Endothelial cell of umbilical vein (primary cell): ENCODE results near the gene EID3. TPM values are rescaled to one million over a fixed set of nuclear protein-coding genes. Genes with fewer than 3 reads are reported as not detected.

ENCODE experiments used
- BruUV-seq: library from RNA; stranded (reverse); fragments of 400-500 nt; replicated peaks from 2 replicates; lab custom pipeline; 2021; lab: Mats Ljungman, UMichigan
- CTCF ChIA-PET: fragments of 300-600, 350-600 bp; sonication (Branson Sonifier 250); formaldehyde crosslinking; loops from one replicate; lab custom pipeline; 2021; ENCODE audit warnings: antibody characterized with exemption, inconsistent platforms; lab: Charles Lee
- POLR2A ChIA-PET: fragments of 300-600, 350-600 bp; sonication (Branson Sonifier 250); formaldehyde crosslinking; loops from one replicate; lab custom pipeline; 2021; ENCODE audit warnings: antibody characterized with exemption, inconsistent platforms; lab: Charles Lee
- DNase-seq: peaks from one replicate; pipeline ENCODE4 v3.0.0-alpha.2; 2011; ENCODE audit warnings: low read depth, low spot score
- FAIRE-seq: peaks from 2 replicates; lab custom pipeline; 2011; peaks lifted over from hg19 to GRCh38; lab: Jason Lieb, UNC
- H2AFZ ChIP-seq: 2 replicates; pipeline ENCODE4 v1.6.0; 2012; ENCODE audit warnings: low read depth, low read length, control low read depth, inconsistent platforms
- H3K27ac ChIP-seq: 2 replicates; pipeline ENCODE4 v1.5.1; 2011; ENCODE audit warnings: low read depth, mild to moderate bottlenecking, control low read depth, low read length, moderate library complexity; ENCODE audit not compliant: insufficient read depth
- H3K27me3 ChIP-seq, 2 experiments: 2 replicates each; pipeline versions ENCODE4 v1.6.0 to v1.6.1; 2011; ENCODE audit warnings: low read length in 2 of 2, mixed read lengths in 1 of 2; ENCODE audit not compliant: control insufficient read depth in 2 of 2, insufficient read depth in 2 of 2
- H3K36me3 ChIP-seq, 2 experiments: 2 replicates in 1 of 2; 3 replicates in 1 of 2; pipeline ENCODE4 v1.5.1; 2011; ENCODE audit warnings: low read length in 2 of 2, mild to moderate bottlenecking in 1 of 2, moderate library complexity in 1 of 2; ENCODE audit not compliant: control insufficient read depth in 2 of 2, insufficient read depth in 2 of 2; ENCODE audit errors: extremely low read depth in 1 of 2
- H3K4me1 ChIP-seq: 3 replicates; pipeline ENCODE4 v1.5.1; 2011; ENCODE audit warnings: mild to moderate bottlenecking, low read length; ENCODE audit not compliant: control insufficient read depth, insufficient read depth; ENCODE audit errors: extremely low read depth
- H3K4me2 ChIP-seq: 2 replicates; pipeline ENCODE4 v1.6.1; 2011; ENCODE audit warnings: low read length, control low read depth, mixed read lengths; ENCODE audit not compliant: insufficient read depth
- H3K4me3 ChIP-seq, 3 experiments: fragments of 200-600 bp in 1 of 3; sonication (generic), shearing (Covaris generic) in 1 of 3; replicated peaks in 1 of 3; 2 replicates each; pipeline ENCODE4 v1.5.1; 2011 to 2016; ENCODE audit warnings: control low read depth in 3 of 3, low read length in 3 of 3, mild to moderate bottlenecking in 2 of 3, inconsistent platforms in 1 of 3, low read depth in 1 of 3, moderate library complexity in 1 of 3; ENCODE audit not compliant: insufficient read depth in 1 of 3
- H3K79me2 ChIP-seq: 2 replicates; pipeline ENCODE4 v1.6.0; 2012; ENCODE audit warnings: low read length, inconsistent platforms; ENCODE audit not compliant: control insufficient read depth, insufficient read depth
- H3K9ac ChIP-seq: replicated peaks from 2 replicates; pipeline ENCODE3; 2011; ENCODE audit warnings: low read length, control low read depth; ENCODE audit not compliant: insufficient read depth; ENCODE audit errors: extremely low read depth
- H3K9me1 ChIP-seq: replicated peaks from 3 replicates; pipeline ENCODE4 v1.6.0; 2011; ENCODE audit warnings: mild to moderate bottlenecking, low read length; ENCODE audit not compliant: control insufficient read depth, insufficient read depth; ENCODE audit errors: extremely low read depth
- H3K9me3 ChIP-seq: replicated peaks from 2 replicates; pipeline ENCODE4 v1.5.1; 2012; ENCODE audit warnings: low read length, inconsistent platforms; ENCODE audit not compliant: control insufficient read depth, insufficient read depth
- H4K20me1 ChIP-seq: replicated peaks from 2 replicates; pipeline ENCODE3; 2011; ENCODE audit warnings: mild to moderate bottlenecking, low read length; ENCODE audit not compliant: control insufficient read depth, insufficient read depth; ENCODE audit errors: extremely low read depth
- FOS ChIP-seq: IDR thresholded peaks from 2 replicates; pipeline ENCODE4 v1.6.1; 2011; ENCODE audit warnings: mild to moderate bottlenecking, low read length, moderate library complexity, borderline replicate concordance; ENCODE audit not compliant: insufficient read depth
- GATA2 ChIP-seq: IDR thresholded peaks from 2 replicates; pipeline ENCODE4 v1.7.0; 2011; ENCODE audit warnings: low read depth, mild to moderate bottlenecking, moderate library complexity, mixed read lengths, low read length; ENCODE audit not compliant: insufficient read length, insufficient read depth
- MYC ChIP-seq: IDR thresholded peaks from one replicate; pipeline ENCODE4 v1.6.1; 2011; ENCODE audit warnings: mild to moderate bottlenecking, low read depth, low read length
- POLR2A ChIP-seq: IDR thresholded peaks from 2 replicates; pipeline ENCODE4 v1.6.1; 2012; ENCODE audit warnings: low read depth, mild to moderate bottlenecking, control low read depth, low read length
- POLR2AphosphoS5 ChIP-seq: IDR thresholded peaks from 2 replicates; pipeline ENCODE4 v1.6.1; 2012; ENCODE audit warnings: low read depth, mild to moderate bottlenecking, control low read depth, low read length, moderate library complexity; ENCODE audit not compliant: insufficient read depth
- dilution Hi-C: fragments of 300-500 bp; cut with MboI; formaldehyde crosslinking; loops from one replicate; pipeline ENCODE4 v1.15.0; 2019; ENCODE audit warnings: low sequenced_read_pairs; ENCODE audit not compliant: extremely low pct_ligation_motif_present
- intact Hi-C: fragments of 100-400 bp; cut with micrococcal nuclease; formaldehyde crosslinking; loops from one replicate; pipeline ENCODE4 v1.10.0; 2022
- polyA plus RNA-seq, 4 experiments: library from polyadenylated mRNA; depleted of rRNA in 3 of 4; stranded (reverse) in 3 of 4; unstranded in 1 of 4; fragments of >200 nt; gene quantifications; 2 replicates each; pipeline versions ENCODE4 v1.2.1 to v1.2.3, GENCODE V29; 2011 to 2012; ENCODE audit warnings: missing spikeins in 1 of 4
- total RNA-seq: library from RNA; stranded (reverse); gene quantifications from 2 replicates; pipeline ENCODE4 v1.2.3, GENCODE V29; 2021
- TF ChIP-seq, protein P1 (sequence below): IDR thresholded peaks from 2 replicates; pipeline ENCODE4 v1.6.1; 2011; ENCODE audit not compliant: insufficient read depth, insufficient read length

The EID3 gene
- total and polyA plus RNA-seq, 2 donors (not counting 3 experiments of a cell fraction or from before 2014, with no cell fraction given), result 1.5 to 14.5 TPM

DNA sequence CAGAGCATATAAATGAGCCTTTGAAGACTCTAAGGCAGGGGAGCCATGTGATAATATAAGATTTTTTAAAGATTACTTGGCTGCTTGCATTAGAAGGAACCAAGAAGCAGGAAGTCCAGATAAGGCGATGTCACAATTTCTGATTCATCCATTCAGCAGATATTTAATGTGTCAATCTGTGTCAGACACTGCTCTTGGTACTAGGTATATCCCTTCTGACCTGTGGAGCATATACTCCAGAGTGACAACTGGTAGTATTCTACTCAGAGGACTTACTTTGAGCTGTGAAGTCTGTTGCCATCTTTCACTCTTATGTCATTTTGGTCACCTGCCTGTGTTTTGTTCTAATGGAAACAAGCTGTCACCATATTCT lies 10.7 kb downstream of the EID3 start:
- no peak overlapping the region for H3K4me3 ChIP-seq
- no peak overlapping the region for H3K4me2 ChIP-seq
- TF ChIP-seq MYC (no peak), POLR2A (no peak), POLR2AphosphoS5 (peak; percentile 22)
- H3K79me2 ChIP-seq, result peaks cover 96% of the 10 kb centered on the region
- FAIRE-seq, result no peak
- dilution Hi-C loops (no loop called here), intact Hi-C loops (no loop called here)
- DNase-seq, result no peak
- CTCF ChIA-PET, result interaction anchor here (1.2 kb wide), 1 partner anchor 95 kb away, joined by 4 read pairs; no protein-coding TSS in a partner anchor
- no peaks in the 10 kb centered on the region for H3K27me3 ChIP-seq
- peaks cover 11% of the 10 kb centered on the region for H3K4me1 ChIP-seq
- POLR2A ChIA-PET, result no interaction called here
- H3K36me3 ChIP-seq, result peaks cover 22 to 66% of the 10 kb centered on the region in 2 experiments
- no peaks in the 10 kb centered on the region for H3K9me3 ChIP-seq
- no peak overlapping the region for H3K9ac ChIP-seq
- no TSS peak for BruUV-seq
- peaks cover 18% of the 10 kb centered on the region for H4K20me1 ChIP-seq
- no peak overlapping the region for H2AFZ ChIP-seq
- H3K9me1 ChIP-seq, result no peaks in the 10 kb centered on the region
- H3K27ac ChIP-seq, result no peak overlapping the region

DNA sequence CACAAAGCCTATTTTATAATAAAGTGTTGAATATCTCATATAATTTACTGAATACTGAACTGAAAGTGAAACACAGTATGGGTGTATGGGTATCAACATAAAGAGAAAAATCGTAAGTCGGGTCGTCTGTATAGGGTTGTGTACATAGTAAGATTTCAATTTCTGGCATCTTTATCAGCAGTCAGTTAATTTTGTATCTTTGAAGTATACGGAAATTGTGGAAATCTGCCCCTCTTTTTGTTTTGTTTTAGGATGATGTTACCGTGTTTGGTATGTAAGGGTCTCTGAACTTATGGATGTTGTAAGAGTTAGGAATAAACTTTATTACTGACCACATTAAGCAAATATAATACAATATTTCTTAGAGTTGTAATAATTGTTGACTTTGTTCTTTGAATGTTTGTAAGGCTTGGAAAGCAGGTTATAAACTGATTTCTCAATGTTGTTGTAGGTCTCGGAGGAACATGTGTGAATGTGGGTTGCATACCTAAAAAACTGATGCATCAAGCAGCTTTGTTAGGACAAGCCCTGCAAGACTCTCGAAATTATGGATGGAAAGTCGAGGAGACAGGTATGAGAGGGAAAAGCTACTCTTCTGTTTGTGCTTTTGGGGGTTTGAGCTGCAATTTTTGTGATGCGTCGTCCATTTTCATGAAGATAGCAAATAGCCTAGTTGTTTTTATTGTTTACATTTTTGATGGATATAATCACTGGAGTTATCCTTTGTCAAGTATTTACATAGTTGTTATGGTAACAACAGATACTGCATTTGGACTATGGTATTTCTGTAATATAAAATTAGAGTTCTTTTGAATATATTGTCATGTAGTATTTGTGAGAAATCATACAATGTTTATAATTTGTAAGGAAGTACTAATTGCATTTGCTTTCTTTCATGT lies 12.0 kb downstream of the EID3 start:
- no peak for TF ChIP-seq FOS
- TF ChIP-seq GATA2, result no peak
- no peak for TF ChIP-seq POLR2A
- TF ChIP-seq, protein P1, sequence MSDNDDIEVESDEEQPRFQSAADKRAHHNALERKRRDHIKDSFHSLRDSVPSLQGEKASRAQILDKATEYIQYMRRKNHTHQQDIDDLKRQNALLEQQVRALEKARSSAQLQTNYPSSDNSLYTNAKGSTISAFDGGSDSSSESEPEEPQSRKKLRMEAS, result no peak
- peak; percentile 25 for TF ChIP-seq POLR2AphosphoS5
- ChIA-PET POLR2A (interaction anchor here (0.6 to 1.6 kb wide), 2 partner anchors 16 to 28 kb away, joined by 3 to 4 read pairs; no protein-coding TSS in a partner anchor), CTCF (interaction anchor here (1.0 kb wide), 1 partner anchor 552 kb away, joined by 3 read pairs; no protein-coding TSS in a partner anchor)
- H3K79me2 ChIP-seq, result peaks cover 95% of the 10 kb centered on the region
- intact Hi-C loops (no loop called here), dilution Hi-C loops (no loop called here)
- no peak overlapping the region for H3K27ac ChIP-seq
- no peaks in the 10 kb centered on the region for H3K27me3 ChIP-seq
- no peak overlapping the region for H3K4me2 ChIP-seq
- H3K9ac ChIP-seq, result no peak overlapping the region
- DNase-seq (no peak), FAIRE-seq (no peak)
- no peaks in the 10 kb centered on the region for H3K9me3 ChIP-seq
- H3K4me1 ChIP-seq, result peaks cover 10% of the 10 kb centered on the region
- H2AFZ ChIP-seq, result no peak overlapping the region
- BruUV-seq, result no TSS peak
- H3K9me1 ChIP-seq, result no peaks in the 10 kb centered on the region
- no peak overlapping the region for H3K4me3 ChIP-seq
- H4K20me1 ChIP-seq, result peaks cover 9% of the 10 kb centered on the region
- peaks cover 22 to 70% of the 10 kb centered on the region in 2 experiments for H3K36me3 ChIP-seq
